ENCODE measurements around the gene RCBTB1.

DNA sequence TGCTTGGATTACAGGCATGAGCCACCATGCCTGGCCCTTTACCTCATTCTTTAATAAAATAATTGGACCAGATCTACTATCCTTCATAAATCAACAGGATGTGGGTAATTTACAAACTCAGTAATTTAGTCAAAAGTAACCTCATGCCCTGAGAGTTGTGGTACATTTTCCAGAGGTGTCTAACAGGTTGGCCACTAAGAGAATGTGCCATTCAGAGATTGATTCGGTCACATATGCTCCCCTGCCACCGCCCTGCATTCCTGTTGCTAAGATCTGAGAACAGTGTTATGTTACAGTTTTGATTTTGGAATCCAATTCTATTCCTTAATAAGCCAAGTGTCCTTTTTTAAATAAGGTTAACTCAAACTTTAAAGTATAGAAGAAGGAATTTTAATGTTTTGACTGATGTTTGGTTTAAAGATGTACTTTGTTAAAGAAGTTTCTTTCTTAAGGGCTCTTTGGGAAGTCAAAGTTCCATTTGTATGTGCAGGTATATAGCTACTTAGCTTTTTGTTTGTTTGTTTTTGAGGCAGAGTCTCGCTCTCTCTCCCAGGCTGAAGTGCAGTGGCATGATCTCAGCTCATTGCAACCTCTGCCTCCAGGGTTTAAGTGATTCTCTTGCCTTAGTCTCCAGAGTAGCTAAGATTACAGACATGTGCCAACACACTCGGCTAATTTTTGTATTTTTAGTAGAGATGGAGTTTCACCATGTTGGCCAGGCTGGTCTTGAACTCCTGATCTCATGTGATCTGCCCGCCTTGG is 60.4 kb downstream of the RCBTB1 start:
- TF ChIP-seq, protein P1, sequence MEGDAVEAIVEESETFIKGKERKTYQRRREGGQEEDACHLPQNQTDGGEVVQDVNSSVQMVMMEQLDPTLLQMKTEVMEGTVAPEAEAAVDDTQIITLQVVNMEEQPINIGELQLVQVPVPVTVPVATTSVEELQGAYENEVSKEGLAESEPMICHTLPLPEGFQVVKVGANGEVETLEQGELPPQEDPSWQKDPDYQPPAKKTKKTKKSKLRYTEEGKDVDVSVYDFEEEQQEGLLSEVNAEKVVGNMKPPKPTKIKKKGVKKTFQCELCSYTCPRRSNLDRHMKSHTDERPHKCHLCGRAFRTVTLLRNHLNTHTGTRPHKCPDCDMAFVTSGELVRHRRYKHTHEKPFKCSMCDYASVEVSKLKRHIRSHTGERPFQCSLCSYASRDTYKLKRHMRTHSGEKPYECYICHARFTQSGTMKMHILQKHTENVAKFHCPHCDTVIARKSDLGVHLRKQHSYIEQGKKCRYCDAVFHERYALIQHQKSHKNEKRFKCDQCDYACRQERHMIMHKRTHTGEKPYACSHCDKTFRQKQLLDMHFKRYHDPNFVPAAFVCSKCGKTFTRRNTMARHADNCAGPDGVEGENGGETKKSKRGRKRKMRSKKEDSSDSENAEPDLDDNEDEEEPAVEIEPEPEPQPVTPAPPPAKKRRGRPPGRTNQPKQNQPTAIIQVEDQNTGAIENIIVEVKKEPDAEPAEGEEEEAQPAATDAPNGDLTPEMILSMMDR (IDR thresholded peaks at IDR 0.05) = no peak
- no peak for TF ChIP-seq POLR2A (IDR thresholded peaks at IDR 0.05)

Measured in body of pancreas (tissue), 4 donors.